Heart left ventricle (tissue), 16 donors: ENCODE results near the gene SSH2. TPM values are rescaled to one million over a fixed set of nuclear protein-coding genes. Genes with fewer than 3 reads are reported as not detected.

Experiments
- ATAC-seq, 4 donors: fragments of 200-7000 bp; cut with Tn5 transposase; one replicate each; pipeline ENCODE4 v1.9.1; 2020 to 2022; ENCODE audit warnings: moderate library complexity in 4 of 4, mild to moderate bottlenecking in 3 of 4, moderate number of reproducible peaks in 1 of 4
- DNase-seq, 5 donors: peaks; one replicate each; pipeline ENCODE4 v3.0.0-alpha.2; 2020
- H3K27ac ChIP-seq, 12 donors: fragments of 200-600 bp; sonication (generic) in 4 of 12; one replicate each; pipeline versions ENCODE4 v1.5.0 to v1.8.0; 2016 to 2022; ENCODE audit warnings: mild to moderate bottlenecking in 2 of 12
- H3K27me3 ChIP-seq, 9 donors: fragments of 200-600 bp; sonication (generic) in 2 of 9; one replicate each; pipeline versions ENCODE4 v1.5.1 to v1.8.0; 2016 to 2022; ENCODE audit warnings: mild to moderate bottlenecking in 3 of 9
- H3K36me3 ChIP-seq, 9 donors: fragments of 200-600 bp; sonication (generic) in 2 of 9; one replicate each; pipeline versions ENCODE4 v1.5.0 to v1.8.0; 2018 to 2022; ENCODE audit warnings: mild to moderate bottlenecking in 2 of 9
- H3K4me1 ChIP-seq, 12 donors: fragments of 200-600 bp; sonication (generic) in 4 of 12; one replicate each; pipeline versions ENCODE4 v1.5.0 to v1.8.0; 2016 to 2022; ENCODE audit warnings: mild to moderate bottlenecking in 3 of 12
- H3K4me3 ChIP-seq, 12 donors: fragments of 200-600 bp; sonication (generic) in 4 of 12; one replicate each; pipeline versions ENCODE4 v1.5.0 to v1.8.0; 2017 to 2022; ENCODE audit warnings: mild to moderate bottlenecking in 9 of 12, moderate library complexity in 4 of 12
- H3K9me3 ChIP-seq, 12 donors: fragments of 200-600 bp; sonication (generic) in 4 of 12; one replicate each; pipeline versions ENCODE4 v1.5.0 to v1.8.0; 2016 to 2022; ENCODE audit warnings: mild to moderate bottlenecking in 1 of 12
- POLR2A ChIP-seq, 2 donors: fragments of 450-650 bp; IDR thresholded peaks; one replicate each; pipeline ENCODE4 v1.6.1; 2017; ENCODE audit warnings: antibody characterized with exemption in 2 of 2, mild to moderate bottlenecking in 2 of 2, moderate library complexity in 2 of 2
- WGBS, 4 donors: extraction: QIAGEN DNeasy Blood & Tissue Kit in 2 of 4; methylation state at CpG; one replicate each; pipeline versions ENCODE4 v1.1.5 to v1.1.7; 2013 to 2018; 5-methylcytosine and 5-hydroxymethylcytosine counted together
- intact Hi-C, 10 donors: fragments of 100-400 bp; cut with DNase I; formaldehyde crosslinking; loops; one replicate each; pipeline versions ENCODE4 v1.11.1 to v1.14.2; 2022
- polyA plus RNA-seq, 2 donors: library from polyadenylated mRNA; stranded (reverse); fragments of 200-250 nt; gene quantifications; one replicate each; pipeline ENCODE4 v1.2.3, GENCODE V29; 2013
- total RNA-seq, 9 donors: library from RNA; depleted of rRNA in 2 of 9; stranded (reverse); fragments of >200 nt in 2 of 9; fragmentation: NEBNext Ultra II Directional in 3 of 9; extraction: Animal tissue kit (Norgen Biotek cat#: 25700) in 3 of 9; gene quantifications; one replicate each; pipeline versions ENCODE4 v1.1.0 to v1.2.4, GENCODE V29; 2016 to 2023
- TF ChIP-seq, protein P1 (sequence below), 12 donors: fragments of 200-600 bp; sonication (generic) in 4 of 12; IDR thresholded peaks; one replicate each; pipeline versions ENCODE4 v1.5.0 to v1.8.0; 2018 to 2022; ENCODE audit warnings: antibody characterized with exemption in 12 of 12, mild to moderate bottlenecking in 5 of 12
- donor health status: ischemic (EF 13 %, LVEDD 7.1; RV severe dilation, severe dysfunction).
- donor health status: healthy with polysubstance abuse.
- donor health status: DM: no; HTN: yes; CAD: no.
- donor health status: DM: no; HTN: no; CAD: no.
- donor health status: ischemic (EF 25% LVEDD 6.9; RV normal size, moderate dysfunction).
- donor health status: ischemic (EF 25% LVEDD 5.7; RV mildly dilated, moderate dysfunction).
- donor health status: healthy.
- donor health status: DM: yes; HTN: yes; CAD: no.
- donor health status: ischemic (EF 35%, LVEDD 5.7; RV mildly dilated, moderate dysfunction).
- donor health status: nonischemic (EF 11% LVEDD 7.7; RV severe dilation, severe dysfunction).
- donor health status: DM: yes; HTN: yes; CAD: no.
- donor health status: PGD.
- donor health status: ischemic (EF 29% LVEDD 5.4; RV normal size, mild dysfunction).
- donor health status: nonischemic (EF 23%, LVEDD 6.1; RV moderate dilation, normal function).

Gene SSH2
- total and polyA plus RNA-seq, 11 donors: 20.8 to 46.7 (median 36.6) TPM

DNA sequence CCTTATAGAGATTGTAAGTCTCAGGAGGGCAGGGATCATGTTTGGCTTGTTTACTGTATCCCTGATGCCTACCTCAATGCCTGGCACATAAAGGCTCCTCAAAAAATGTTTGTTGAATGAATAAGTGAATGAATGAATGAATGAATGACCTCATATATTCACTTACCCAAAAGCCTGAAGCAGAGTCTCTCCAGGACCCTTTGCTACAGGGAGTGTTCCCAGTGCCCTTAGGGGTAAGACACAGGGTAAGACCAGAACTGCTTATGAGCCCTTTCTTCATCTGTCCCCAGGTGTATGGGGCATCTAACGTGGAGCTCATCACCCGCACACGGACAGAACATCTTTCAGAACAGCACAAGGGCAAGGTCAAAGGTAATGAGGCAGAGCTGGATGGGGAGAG lies 319.6 kb downstream of the SSH2 start:
- Histone ChIP-seq H3K27me3 (no peaks in the 10 kb centered on the region), H3K4me1 (peaks cover 3 to 28% (median 19%) of the 10 kb centered on the region in 12 donors), H3K27ac (no peak overlapping the region), H3K4me3 (no peak overlapping the region), H3K9me3 (no peaks in the 10 kb centered on the region), H3K36me3 (peaks cover 0 to 6% (median 0%) of the 10 kb centered on the region in 9 donors)
- no peak for TF ChIP-seq POLR2A (IDR thresholded peaks at IDR 0.05)
- TF ChIP-seq, protein P1, sequence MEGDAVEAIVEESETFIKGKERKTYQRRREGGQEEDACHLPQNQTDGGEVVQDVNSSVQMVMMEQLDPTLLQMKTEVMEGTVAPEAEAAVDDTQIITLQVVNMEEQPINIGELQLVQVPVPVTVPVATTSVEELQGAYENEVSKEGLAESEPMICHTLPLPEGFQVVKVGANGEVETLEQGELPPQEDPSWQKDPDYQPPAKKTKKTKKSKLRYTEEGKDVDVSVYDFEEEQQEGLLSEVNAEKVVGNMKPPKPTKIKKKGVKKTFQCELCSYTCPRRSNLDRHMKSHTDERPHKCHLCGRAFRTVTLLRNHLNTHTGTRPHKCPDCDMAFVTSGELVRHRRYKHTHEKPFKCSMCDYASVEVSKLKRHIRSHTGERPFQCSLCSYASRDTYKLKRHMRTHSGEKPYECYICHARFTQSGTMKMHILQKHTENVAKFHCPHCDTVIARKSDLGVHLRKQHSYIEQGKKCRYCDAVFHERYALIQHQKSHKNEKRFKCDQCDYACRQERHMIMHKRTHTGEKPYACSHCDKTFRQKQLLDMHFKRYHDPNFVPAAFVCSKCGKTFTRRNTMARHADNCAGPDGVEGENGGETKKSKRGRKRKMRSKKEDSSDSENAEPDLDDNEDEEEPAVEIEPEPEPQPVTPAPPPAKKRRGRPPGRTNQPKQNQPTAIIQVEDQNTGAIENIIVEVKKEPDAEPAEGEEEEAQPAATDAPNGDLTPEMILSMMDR (IDR thresholded peaks at IDR 0.05): no peak
- ATAC-seq (no peak), DNase-seq (no peak)
- 76 to 88% (median 86%) methylated on average over 3 of the region's 3 CpGs for WGBS, 4 donors
- intact Hi-C loops: loop anchor here in 2 of 10 donors (2.0 to 5.0 kb wide), 2 partner anchors 32 to 33 kb away; no protein-coding TSS in a partner anchor

DNA sequence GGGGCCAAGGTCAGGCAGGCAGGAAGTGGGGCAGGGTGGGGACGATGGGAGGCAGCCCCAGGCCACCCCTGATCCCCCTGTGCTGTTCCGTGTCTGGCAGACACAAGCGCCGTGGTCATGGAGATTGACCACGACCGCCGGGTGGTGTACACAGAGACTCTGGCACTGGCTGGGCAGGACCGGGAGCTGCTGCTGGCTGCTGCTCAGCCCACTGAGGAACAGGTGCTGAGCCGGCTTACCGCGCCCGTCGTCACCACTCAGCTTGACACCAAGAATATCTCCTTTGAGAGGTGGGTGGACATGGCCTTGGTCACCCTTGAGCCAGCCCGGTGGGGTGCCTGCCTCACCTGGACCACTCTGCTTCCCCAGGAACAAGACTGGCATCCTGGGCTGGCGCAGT lies 321.0 kb downstream of the SSH2 start:
- peaks cover 3 to 17% (median 12%) of the 10 kb centered on the region in 12 donors for H3K4me1 ChIP-seq
- H3K4me3 ChIP-seq: no peak overlapping the region
- ATAC-seq (no peak), DNase-seq (peak in 1 of 5 donors; percentile 46)
- 90 to 100% (median 93%) methylated on average over 1 to 15 of the region's 15 CpGs for WGBS, 4 donors
- intact Hi-C loops: no loop called here
- no peaks in the 10 kb centered on the region for H3K27me3 ChIP-seq
- no peak for TF ChIP-seq POLR2A (IDR thresholded peaks at IDR 0.05)
- TF ChIP-seq, protein P1 (IDR thresholded peaks at IDR 0.05): no peak
- H3K9me3 ChIP-seq: no peaks in the 10 kb centered on the region
- H3K36me3 ChIP-seq: peaks cover 0 to 6% (median 0%) of the 10 kb centered on the region in 9 donors
- H3K27ac ChIP-seq: no peak overlapping the region

DNA sequence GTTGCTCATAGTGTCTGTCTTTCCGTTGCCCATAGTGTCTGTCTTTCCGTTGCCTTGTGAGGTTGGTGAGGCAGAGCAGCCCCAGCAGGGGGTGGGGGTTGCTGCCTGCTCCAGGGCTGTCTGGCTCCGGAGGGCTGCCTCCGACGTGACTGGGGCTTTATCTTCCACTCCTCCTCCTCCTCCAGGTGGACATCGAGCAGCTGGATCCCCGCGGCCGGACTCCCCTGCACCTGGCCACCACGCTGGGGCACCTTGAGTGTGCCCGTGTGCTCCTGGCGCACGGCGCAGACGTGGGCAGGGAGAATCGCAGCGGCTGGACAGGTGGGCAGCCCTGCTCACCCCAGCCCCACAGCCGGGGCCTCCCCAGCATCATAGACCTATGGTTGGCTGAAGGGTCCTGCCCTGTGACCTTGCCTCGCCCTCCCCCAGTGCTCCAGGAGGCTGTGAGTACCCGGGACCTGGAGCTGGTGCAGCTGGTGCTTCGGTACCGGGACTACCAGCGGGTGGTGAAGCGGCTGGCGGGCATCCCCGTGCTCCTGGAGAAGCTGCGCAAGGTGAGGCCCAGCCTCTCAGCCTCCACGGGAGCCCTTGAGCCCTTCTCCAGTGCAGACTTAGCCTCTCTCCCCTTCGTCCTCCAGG lies 322.4 kb downstream of the SSH2 start:
- ATAC-seq: no peak
- Histone ChIP-seq H3K9me3 (no peaks in the 10 kb centered on the region), H3K4me1 (peaks cover 0 to 10% (median under 1%) of the 10 kb centered on the region in 12 donors), H3K27ac (no peak overlapping the region), H3K36me3 (peaks cover 0 to 6% (median 0%) of the 10 kb centered on the region in 9 donors), H3K27me3 (no peaks in the 10 kb centered on the region), H3K4me3 (no peak overlapping the region)
- intact Hi-C loops: no loop called here
- WGBS, 4 donors: 78 to 89% (median 85%) methylated on average over 6 to 29 of the region's 29 CpGs
- DNase-seq: peak in 1 of 5 donors; percentile 23
- no peak for TF ChIP-seq POLR2A (IDR thresholded peaks at IDR 0.05)
- TF ChIP-seq, protein P1 (IDR thresholded peaks at IDR 0.05): no peak

DNA sequence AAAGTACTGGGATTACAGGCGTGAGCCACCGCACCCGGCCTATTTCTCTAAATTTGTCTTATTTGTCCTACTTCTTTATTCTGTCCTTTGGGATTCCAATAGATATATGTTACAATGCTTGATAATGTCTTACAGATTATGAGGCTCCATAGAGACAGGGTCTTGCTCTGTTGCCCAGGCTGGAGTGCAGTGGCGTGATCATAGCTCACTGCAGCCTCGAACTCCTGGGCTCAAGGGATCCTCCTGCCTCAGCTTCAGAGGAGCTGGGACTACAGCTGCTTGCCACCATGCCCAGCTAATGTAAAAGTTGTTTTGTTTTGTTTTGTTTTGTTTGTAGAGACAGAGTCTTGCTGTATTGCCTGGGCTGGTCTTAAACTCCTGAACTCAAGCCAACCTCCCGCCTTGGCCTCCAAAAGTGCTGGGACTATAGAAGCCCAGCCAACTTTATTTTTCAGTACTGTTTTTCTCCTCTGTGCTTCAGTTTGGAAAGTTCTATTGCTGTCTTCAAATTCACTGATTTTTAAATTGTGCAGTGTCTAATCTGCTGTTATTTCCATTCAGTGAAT lies 326.8 kb downstream of the SSH2 start:
- Histone ChIP-seq H3K4me3 (no peak overlapping the region), H3K27me3 (no peaks in the 10 kb centered on the region), H3K4me1 (peaks cover 0 to 9% (median 0%) of the 10 kb centered on the region in 12 donors), H3K36me3 (no peaks in the 10 kb centered on the region), H3K27ac (no peak overlapping the region), H3K9me3 (no peaks in the 10 kb centered on the region)
- ATAC-seq (no peak), DNase-seq (no peak)
- intact Hi-C loops: no loop called here
- no peak for TF ChIP-seq POLR2A (IDR thresholded peaks at IDR 0.05)
- TF ChIP-seq, protein P1 (IDR thresholded peaks at IDR 0.05): no peak
- WGBS, 4 donors: 85 to 91% (median 89%) methylated on average over 6 of the region's 6 CpGs
